ENCODE results near the gene BNC2. TPM values are rescaled to one million over a fixed set of nuclear protein-coding genes. Genes with fewer than 3 reads are reported as not detected.

Gene BNC2
- total RNA-seq, 2 donors from 2014 or later, result 1.0 to 5.5 TPM

- H3K9me3 Mint-ChIP-seq, result no peaks in the 10 kb centered on the region
- no peaks in the 10 kb centered on the region for H3K27me3 Mint-ChIP-seq
- no peak for DNase-seq (ENCODE audit: low spot score)
- H3K4me3 Mint-ChIP-seq, result no peak overlapping the region
- H3K4me1 Mint-ChIP-seq (ENCODE audit: low read depth in 2 of 2), result peaks cover 6 to 26% of the 10 kb centered on the region in 2 donors
- H3K27ac Mint-ChIP-seq, result no peak overlapping the region
- H3K36me3 Mint-ChIP-seq, result no peaks in the 10 kb centered on the region
- ATAC-seq, result no peak
Observed at GRCh38 chr9:16864649-16865434, 5.6 kb downstream of the BNC2 start.

GRCh38 chr9:16848179-16848578, 22.3 kb downstream of the BNC2 start:
- no peaks in the 10 kb centered on the region for H3K36me3 Mint-ChIP-seq
- no peaks in the 10 kb centered on the region for H3K9me3 Mint-ChIP-seq
- no peak for ATAC-seq
- DNase-seq (ENCODE audit: low spot score), result no peak
- no peak overlapping the region for H3K4me3 Mint-ChIP-seq
- H3K4me1 Mint-ChIP-seq (ENCODE audit: low read depth in 2 of 2), result peaks cover 9 to 18% of the 10 kb centered on the region in 2 donors
- H3K27ac Mint-ChIP-seq, result no peak overlapping the region
- H3K27me3 Mint-ChIP-seq, result no peaks in the 10 kb centered on the region

GRCh38 chr9:16846986-16847385, 23.5 kb downstream of the BNC2 start:
- no peaks in the 10 kb centered on the region for H3K36me3 Mint-ChIP-seq
- H3K9me3 Mint-ChIP-seq, result no peaks in the 10 kb centered on the region
- no peak overlapping the region for H3K4me3 Mint-ChIP-seq
- H3K27ac Mint-ChIP-seq, result no peak overlapping the region
- no peaks in the 10 kb centered on the region for H3K27me3 Mint-ChIP-seq
- H3K4me1 Mint-ChIP-seq (ENCODE audit: low read depth in 2 of 2), result peaks cover 0 to 8% of the 10 kb centered on the region in 2 donors
- DNase-seq (ENCODE audit: low spot score) (no peak), ATAC-seq (no peak)

GRCh38 chr9:16846367-16846766, 24.1 kb downstream of the BNC2 start:
- ATAC-seq (no peak), DNase-seq (ENCODE audit: low spot score) (no peak)
- Mint-ChIP-seq H3K4me1 (ENCODE audit: low read depth in 2 of 2) (peaks cover 0 to 2% of the 10 kb centered on the region in 2 donors), H3K27ac (no peak overlapping the region), H3K9me3 (no peaks in the 10 kb centered on the region), H3K36me3 (no peaks in the 10 kb centered on the region), H3K4me3 (no peak overlapping the region), H3K27me3 (no peaks in the 10 kb centered on the region)

- peaks cover 5% of the 10 kb centered on the region for H3K36me3 Mint-ChIP-seq
- DNase-seq (ENCODE audit: low spot score) (no peak), ATAC-seq (no peak)
- no peak overlapping the region for H3K27ac Mint-ChIP-seq
- H3K4me3 Mint-ChIP-seq, result no peak overlapping the region
- no peaks in the 10 kb centered on the region for H3K9me3 Mint-ChIP-seq
- H3K4me1 Mint-ChIP-seq (ENCODE audit: low read depth in 2 of 2), result peaks cover 0 to 7% of the 10 kb centered on the region in 2 donors
- no peaks in the 10 kb centered on the region for H3K27me3 Mint-ChIP-seq
Observed at GRCh38 chr9:16834817-16835216, 35.7 kb downstream of the BNC2 start.

GRCh38 chr9:16833296-16833835, 37.1 kb downstream of the BNC2 start:
- Mint-ChIP-seq H3K9me3 (no peaks in the 10 kb centered on the region), H3K4me1 (ENCODE audit: low read depth in 2 of 2) (peaks cover 0 to 11% of the 10 kb centered on the region in 2 donors), H3K27ac (no peak overlapping the region), H3K4me3 (no peak overlapping the region), H3K36me3 (peaks cover 5% of the 10 kb centered on the region), H3K27me3 (no peaks in the 10 kb centered on the region)
- DNase-seq (ENCODE audit: low spot score) (no peak), ATAC-seq (no peak)

- H3K9me3 Mint-ChIP-seq, result no peaks in the 10 kb centered on the region
- H3K27me3 Mint-ChIP-seq, result no peaks in the 10 kb centered on the region
- no peak overlapping the region for H3K27ac Mint-ChIP-seq
- peaks cover 0 to 11% of the 10 kb centered on the region in 2 donors for H3K4me1 Mint-ChIP-seq (ENCODE audit: low read depth in 2 of 2)
- H3K4me3 Mint-ChIP-seq, result no peak overlapping the region
- no peak for DNase-seq (ENCODE audit: low spot score)
- ATAC-seq, result no peak
- H3K36me3 Mint-ChIP-seq, result peaks cover 5% of the 10 kb centered on the region
Observed at GRCh38 chr9:16832101-16832500, 38.4 kb downstream of the BNC2 start.

- DNase-seq (ENCODE audit: low spot score) (no peak), ATAC-seq (no peak)
- H3K4me1 Mint-ChIP-seq (ENCODE audit: low read depth in 2 of 2), result peaks cover 0 to 15% of the 10 kb centered on the region in 2 donors
- no peaks in the 10 kb centered on the region for H3K27me3 Mint-ChIP-seq
- H3K36me3 Mint-ChIP-seq, result peaks cover 5% of the 10 kb centered on the region
- no peak overlapping the region for H3K4me3 Mint-ChIP-seq
- H3K9me3 Mint-ChIP-seq, result no peaks in the 10 kb centered on the region
- H3K27ac Mint-ChIP-seq, result no peak overlapping the region
Observed at GRCh38 chr9:16830806-16831205, 39.7 kb downstream of the BNC2 start.

GRCh38 chr9:16828340-16829281, 41.9 kb downstream of the BNC2 start:
- Mint-ChIP-seq H3K27ac (peak overlapping the region in 1 of 2 donors; percentile 49), H3K27me3 (no peaks in the 10 kb centered on the region), H3K9me3 (no peaks in the 10 kb centered on the region), H3K36me3 (peaks cover 5% of the 10 kb centered on the region), H3K4me3 (no peak overlapping the region), H3K4me1 (ENCODE audit: low read depth in 2 of 2) (peaks cover 4 to 24% of the 10 kb centered on the region in 2 donors)
- DNase-seq (ENCODE audit: low spot score) (no peak), ATAC-seq (peak in 1 of 2 donors; percentile 60)

- peak overlapping the region in 1 of 2 donors; percentile 73 for H3K27ac Mint-ChIP-seq
- H3K4me1 Mint-ChIP-seq (ENCODE audit: low read depth in 2 of 2), result peaks cover 4 to 20% of the 10 kb centered on the region in 2 donors
- no peak for DNase-seq (ENCODE audit: low spot score)
- no peaks in the 10 kb centered on the region for H3K9me3 Mint-ChIP-seq
- no peak for ATAC-seq
- H3K27me3 Mint-ChIP-seq, result no peaks in the 10 kb centered on the region
- H3K36me3 Mint-ChIP-seq, result no peaks in the 10 kb centered on the region
- no peak overlapping the region for H3K4me3 Mint-ChIP-seq
Observed at GRCh38 chr9:16825971-16826625, 44.4 kb downstream of the BNC2 start.

GRCh38 chr9:16825331-16825725, 45.1 kb downstream of the BNC2 start:
- Mint-ChIP-seq H3K27ac (peak overlapping the region in 1 of 2 donors; percentile 73), H3K4me1 (ENCODE audit: low read depth in 2 of 2) (peaks cover 4 to 20% of the 10 kb centered on the region in 2 donors), H3K4me3 (no peak overlapping the region), H3K9me3 (no peaks in the 10 kb centered on the region), H3K36me3 (no peaks in the 10 kb centered on the region), H3K27me3 (no peaks in the 10 kb centered on the region)
- DNase-seq (ENCODE audit: low spot score) (no peak), ATAC-seq (no peak)

GRCh38 chr9:16824545-16825330, 45.7 kb downstream of the BNC2 start:
- H3K36me3 Mint-ChIP-seq, result no peaks in the 10 kb centered on the region
- H3K27ac Mint-ChIP-seq, result peak overlapping the region in 1 of 2 donors; percentile 73
- no peaks in the 10 kb centered on the region for H3K9me3 Mint-ChIP-seq
- no peak for DNase-seq (ENCODE audit: low spot score)
- H3K4me3 Mint-ChIP-seq, result no peak overlapping the region
- ATAC-seq, result peak in 1 of 2 donors; percentile 50
- H3K27me3 Mint-ChIP-seq, result no peaks in the 10 kb centered on the region
- peaks cover 4 to 20% of the 10 kb centered on the region in 2 donors for H3K4me1 Mint-ChIP-seq (ENCODE audit: low read depth in 2 of 2)

- peak overlapping the region in 1 of 2 donors; percentile 73 for H3K27ac Mint-ChIP-seq
Observed at GRCh38 chr9:16823906-16824305, 46.6 kb downstream of the BNC2 start.

More at GRCh38 chr9:16823906-16824305, 46.6 kb downstream of the BNC2 start:
- H3K4me1 Mint-ChIP-seq (ENCODE audit: low read depth in 2 of 2), result peaks cover 4 to 20% of the 10 kb centered on the region in 2 donors
- no peaks in the 10 kb centered on the region for H3K36me3 Mint-ChIP-seq
- DNase-seq (ENCODE audit: low spot score), result no peak
- no peaks in the 10 kb centered on the region for H3K9me3 Mint-ChIP-seq
- no peak overlapping the region for H3K4me3 Mint-ChIP-seq
- ATAC-seq, result no peak
- H3K27me3 Mint-ChIP-seq, result no peaks in the 10 kb centered on the region

Measured in natural killer cell treated with Interleukin-12 subunit alpha and Interleukin-12 subunit beta and Interleukin-15 and Interleukin-18, amount 100 ng/mL, for 72 hours (primary cell).